Spleen (tissue), 7 donors: Measurements from ENCODE around the gene IL22RA2.
"Not testable (repeated sequence)": the region's sequence is repeated elsewhere in the genome, so short reads cannot be mapped to it uniquely, and the experiment has no call there.

Experiments
- CTCF ChIP-seq, 11 experiments: fragments of 200-600 bp in 7 of 11; fragments of 450-650 bp in 4 of 11; sonication (generic) in 4 of 11; IDR thresholded peaks in 8 of 11; conservative IDR thresholded peaks in 3 of 11; 1 replicate in 7 of 11; 2 replicates in 4 of 11; pipeline versions ENCODE4 v1.4.0 to v1.8.0; 2016 to 2021; ENCODE audit warnings: antibody characterized with exemption in 11 of 11, inconsistent platforms in 4 of 11, mild to moderate bottlenecking in 1 of 11
- POLR2A ChIP-seq, 3 donors: fragments of 450-650 bp; IDR thresholded peaks; one replicate each; pipeline ENCODE4 v1.5.1; 2017; ENCODE audit warnings: antibody characterized with exemption in 3 of 3, mild to moderate bottlenecking in 1 of 3
- donor health status: DM: no; HTN: no; CAD: no; lungs with moderate emphysema.
- donor health status: DM: no; HTN: no; CAD: no.
- donor health status: DM: no; HTN: no; CAD: no.

- not testable (repeated sequence) for TF ChIP-seq CTCF (IDR thresholded peaks at IDR 0.05 in 8 of 11, conservative IDR thresholded peaks at IDR 0.05 in 3 of 11); POLR2A (IDR thresholded peaks at IDR 0.05)
Observed at GRCh38 chr6:137107047-137107766, 66.2 kb downstream of the IL22RA2 start.
